ENCODE data around the gene KLHL41.
A peak's percentile ranks its signal among the peaks of the same experiment; 100 is the strongest.
"Not testable (repeated sequence)": the region's sequence is repeated elsewhere in the genome, so short reads cannot be mapped to it uniquely, and the experiment has no call there.

KLHL41 gene

GRCh38 chr2:169523681-169524080 is 14.2 kb downstream of the KLHL41 start:
- TF ChIP-seq, protein P1, sequence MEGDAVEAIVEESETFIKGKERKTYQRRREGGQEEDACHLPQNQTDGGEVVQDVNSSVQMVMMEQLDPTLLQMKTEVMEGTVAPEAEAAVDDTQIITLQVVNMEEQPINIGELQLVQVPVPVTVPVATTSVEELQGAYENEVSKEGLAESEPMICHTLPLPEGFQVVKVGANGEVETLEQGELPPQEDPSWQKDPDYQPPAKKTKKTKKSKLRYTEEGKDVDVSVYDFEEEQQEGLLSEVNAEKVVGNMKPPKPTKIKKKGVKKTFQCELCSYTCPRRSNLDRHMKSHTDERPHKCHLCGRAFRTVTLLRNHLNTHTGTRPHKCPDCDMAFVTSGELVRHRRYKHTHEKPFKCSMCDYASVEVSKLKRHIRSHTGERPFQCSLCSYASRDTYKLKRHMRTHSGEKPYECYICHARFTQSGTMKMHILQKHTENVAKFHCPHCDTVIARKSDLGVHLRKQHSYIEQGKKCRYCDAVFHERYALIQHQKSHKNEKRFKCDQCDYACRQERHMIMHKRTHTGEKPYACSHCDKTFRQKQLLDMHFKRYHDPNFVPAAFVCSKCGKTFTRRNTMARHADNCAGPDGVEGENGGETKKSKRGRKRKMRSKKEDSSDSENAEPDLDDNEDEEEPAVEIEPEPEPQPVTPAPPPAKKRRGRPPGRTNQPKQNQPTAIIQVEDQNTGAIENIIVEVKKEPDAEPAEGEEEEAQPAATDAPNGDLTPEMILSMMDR (IDR thresholded peaks at IDR 0.05; ENCODE audit: insufficient read depth, low read length, missing control alignments): no peak
- ChIA-PET POLR2A (no interaction called here), CTCF (interaction anchor here (1.0 kb wide), 1 partner anchor 8 kb away, joined by 3 read pairs; no protein-coding TSS in a partner anchor)
- DNase-seq (ENCODE audit: low read depth, low spot score): no peak
- no peak overlapping the region for H3K4me3 ChIP-seq (ENCODE audit: low read depth, low read length)

DNA sequence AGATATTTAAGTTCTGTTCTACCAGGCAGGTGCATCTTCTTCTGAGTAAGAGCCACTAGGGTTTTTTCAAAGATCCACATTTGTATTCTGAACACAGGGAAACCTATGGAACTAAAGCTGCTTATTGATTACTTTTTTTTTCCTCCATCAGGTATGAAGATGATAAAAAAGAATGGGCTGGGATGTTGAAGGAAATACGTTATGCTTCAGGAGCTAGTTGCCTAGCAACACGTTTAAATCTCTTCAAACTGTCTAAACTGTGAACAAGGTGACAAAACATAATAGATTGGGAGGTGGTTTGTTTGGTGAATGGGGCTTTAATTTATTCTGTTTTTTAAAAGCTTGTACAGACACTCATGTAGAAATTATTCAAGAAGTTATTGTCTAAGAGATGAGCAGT is 15.9 kb downstream of the KLHL41 start:
- H3K4me3 ChIP-seq (ENCODE audit: low read depth, low read length): no peak overlapping the region
- TF ChIP-seq, protein P1 (IDR thresholded peaks at IDR 0.05; ENCODE audit: insufficient read depth, low read length, missing control alignments): no peak
- ChIA-PET POLR2A (no interaction called here), CTCF (interaction anchor here (1.5 to 1.7 kb wide), 2 partner anchors 12 to 47 kb away, joined by 3 to 4 read pairs; partner anchors contain the start of gene BBS5)
- DNase-seq (ENCODE audit: low read depth, low spot score): no peak

- TF ChIP-seq, protein P1 (IDR thresholded peaks at IDR 0.05; ENCODE audit: insufficient read depth, low read length, missing control alignments): no peak
- no peak overlapping the region for H3K4me3 ChIP-seq (ENCODE audit: low read depth, low read length)
- CTCF ChIA-PET: interaction anchor here (1.4 kb wide), 1 partner anchor 9 kb away, joined by 3 read pairs; no protein-coding TSS in a partner anchor
- DNase-seq (ENCODE audit: low read depth, low spot score): no peak
- POLR2A ChIA-PET: no interaction called here
Measured at GRCh38 chr2:169526451-169526850, 16.9 kb downstream of the KLHL41 start.

DNA sequence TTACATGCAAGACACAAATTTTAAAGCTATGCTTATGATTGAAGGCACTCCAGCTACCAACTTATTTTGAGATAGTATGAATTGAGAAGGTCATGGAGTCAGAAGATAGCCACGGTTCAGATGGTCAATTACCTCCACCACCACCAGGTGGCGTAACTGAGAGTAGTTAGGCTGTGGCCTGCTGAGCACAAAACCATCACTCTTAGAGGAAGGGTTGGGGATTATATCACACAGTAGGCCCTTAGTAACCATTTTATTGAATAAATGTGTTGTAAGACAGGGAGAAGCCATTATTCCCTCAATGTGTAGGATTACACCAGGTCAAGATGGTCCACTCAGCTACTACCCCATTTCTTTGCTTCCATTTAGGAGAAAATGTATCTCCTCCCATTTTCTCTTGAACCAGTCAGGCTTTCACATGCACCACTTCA is 18.8 kb downstream of the KLHL41 start:
- ChIA-PET CTCF (interaction anchor here (0.6 to 2.5 kb wide), 37 partner anchors 8 to 402 kb away, joined by 3 to 16 read pairs (median 4); partner anchors contain the start of genes FASTKD1 and KLHL41), POLR2A (interaction anchor here (0.7 kb wide), 1 partner anchor 75 kb away, joined by 5 read pairs; no protein-coding TSS in a partner anchor)
- no peak for DNase-seq (ENCODE audit: low read depth, low spot score)
- TF ChIP-seq, protein P1 (IDR thresholded peaks at IDR 0.05; ENCODE audit: insufficient read depth, low read length, missing control alignments): peak; percentile 78
- no peak overlapping the region for H3K4me3 ChIP-seq (ENCODE audit: low read depth, low read length)

DNA sequence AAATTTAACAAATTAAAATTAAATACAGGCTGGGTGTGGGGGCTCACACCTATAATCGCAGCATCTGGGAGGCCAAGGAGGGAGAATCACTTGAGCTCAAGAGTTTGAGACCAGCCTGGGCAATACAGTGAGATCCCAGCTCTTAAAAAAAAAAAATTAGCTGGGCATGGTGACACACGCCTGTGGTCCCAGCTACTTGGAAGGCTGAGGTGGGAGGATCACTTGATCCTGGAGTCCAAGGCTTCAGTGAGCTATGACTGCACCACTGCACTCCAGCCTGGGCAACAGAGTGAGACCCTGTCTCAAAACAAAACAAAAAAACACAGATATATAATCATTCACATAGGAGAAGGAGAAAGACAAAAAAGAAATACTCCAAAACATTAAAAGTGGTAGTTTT is 30.0 kb downstream of the KLHL41 start:
- POLR2A ChIA-PET: interaction anchor here (0.5 kb wide), 1 partner anchor 18 kb away, joined by 3 read pairs; no protein-coding TSS in a partner anchor
- CTCF ChIA-PET: interaction anchor here (1.6 kb wide), 1 partner anchor 11 kb away, joined by 5 read pairs; no protein-coding TSS in a partner anchor
- DNase-seq (ENCODE audit: low read depth, low spot score); H3K4me3 ChIP-seq (ENCODE audit: low read depth, low read length): not testable (repeated sequence)

DNA sequence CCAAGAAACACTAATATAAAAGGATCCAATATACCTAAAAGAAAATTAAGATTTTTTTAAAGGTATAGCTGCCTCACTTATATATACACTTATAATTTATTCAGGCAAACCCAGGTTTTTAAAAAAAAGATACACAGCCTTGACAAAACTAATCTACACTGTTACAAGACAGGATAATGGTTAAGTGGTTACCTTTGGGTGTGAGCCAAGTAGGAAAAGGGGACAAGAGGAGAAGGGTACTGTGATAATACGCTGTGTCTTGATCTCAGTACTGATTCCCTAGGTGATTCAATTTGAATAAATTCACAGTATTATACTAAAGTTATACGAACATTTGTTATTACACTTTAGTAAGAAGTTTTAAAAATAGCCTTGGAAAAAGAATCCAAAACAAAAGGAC is 30.6 kb downstream of the KLHL41 start:
- TF ChIP-seq, protein P1 (IDR thresholded peaks at IDR 0.05; ENCODE audit: insufficient read depth, low read length, missing control alignments): no peak
- CTCF ChIA-PET: no interaction called here
- POLR2A ChIA-PET: no interaction called here
- H3K4me3 ChIP-seq (ENCODE audit: low read depth, low read length): no peak overlapping the region
- no peak for DNase-seq (ENCODE audit: low read depth, low spot score)

DNA sequence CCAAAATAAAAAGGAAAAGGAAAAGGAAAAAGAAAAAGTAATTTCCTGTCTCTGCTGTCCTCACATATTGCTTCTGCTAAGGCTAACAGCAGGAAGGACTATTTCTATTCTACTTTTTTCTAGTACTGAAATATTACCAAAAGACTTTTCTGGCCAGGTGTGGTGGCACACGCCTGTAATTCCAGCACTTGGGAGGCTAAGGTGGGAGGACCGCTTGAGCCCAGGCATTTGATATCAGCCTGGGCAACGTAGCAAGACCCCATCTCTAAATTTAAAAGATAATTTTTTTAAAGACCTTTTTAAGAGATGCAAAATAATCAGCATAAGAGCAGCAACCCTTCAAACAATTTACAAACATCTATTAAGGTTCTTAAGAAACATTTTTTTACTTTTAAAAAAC is 32.9 kb downstream of the KLHL41 start:
- ChIA-PET POLR2A (interaction anchor here (0.5 kb wide), 1 partner anchor 50 kb away, joined by 5 read pairs; no protein-coding TSS in a partner anchor), CTCF (no interaction called here)
- DNase-seq (ENCODE audit: low read depth, low spot score): no peak
- TF ChIP-seq, protein P1 (IDR thresholded peaks at IDR 0.05; ENCODE audit: insufficient read depth, low read length, missing control alignments): no peak
- H3K4me3 ChIP-seq (ENCODE audit: low read depth, low read length): no peak overlapping the region

Data from AG04449 (cell line).